Measurements from ENCODE around the gene MLKL.

Gene MLKL

GRCh38 chr16:74699666-74700065, 996 bp downstream of the MLKL start:
- Histone ChIP-seq H3K36me3 (ENCODE audit: insufficient read depth, insufficient read length, low read length) (peaks cover 4% of the 10 kb centered on the region), H3K27me3 (ENCODE audit: insufficient read depth, insufficient read length) (peaks cover 13% of the 10 kb centered on the region), H3K4me3 (ENCODE audit: insufficient read length, low read depth) (no peak overlapping the region), H3K4me1 (ENCODE audit: insufficient read depth, insufficient read length) (no peaks in the 10 kb centered on the region), H3K9me3 (ENCODE audit: insufficient read depth, low read length) (no peaks in the 10 kb centered on the region), H3K9ac (ENCODE audit: insufficient read length, low read depth) (no peak overlapping the region)
- TF ChIP-seq ZNF274 (IDR thresholded peaks at IDR 0.05; ENCODE audit: low read depth, low read length): no peak
- no peak for TF ChIP-seq YY1 (IDR thresholded peaks at IDR 0.05; ENCODE audit: insufficient read depth, insufficient read length)
- TF ChIP-seq SUZ12 (IDR thresholded peaks at IDR 0.05; ENCODE audit: extremely low read depth, insufficient read depth, insufficient read length): no peak
- DNase-seq (ENCODE audit: low read depth, low spot score): no peak

- Histone ChIP-seq H3K27me3 (ENCODE audit: insufficient read depth, insufficient read length) (peaks cover 13% of the 10 kb centered on the region), H3K4me1 (ENCODE audit: insufficient read depth, insufficient read length) (no peaks in the 10 kb centered on the region), H3K9ac (ENCODE audit: insufficient read length, low read depth) (no peak overlapping the region), H3K36me3 (ENCODE audit: insufficient read depth, insufficient read length, low read length) (peaks cover 4% of the 10 kb centered on the region), H3K9me3 (ENCODE audit: insufficient read depth, low read length) (no peaks in the 10 kb centered on the region), H3K4me3 (ENCODE audit: insufficient read length, low read depth) (no peak overlapping the region)
- no peak for TF ChIP-seq ZNF274 (IDR thresholded peaks at IDR 0.05; ENCODE audit: low read depth, low read length)
- no peak for DNase-seq (ENCODE audit: low read depth, low spot score)
Observed at GRCh38 chr16:74698222-74698621, 2.4 kb downstream of the MLKL start.

GRCh38 chr16:74695450-74696422, 4.9 kb downstream of the MLKL start:
- Histone ChIP-seq H3K4me1 (ENCODE audit: insufficient read depth, insufficient read length) (no peaks in the 10 kb centered on the region), H3K36me3 (ENCODE audit: insufficient read depth, insufficient read length, low read length) (peaks cover 10% of the 10 kb centered on the region), H3K27me3 (ENCODE audit: insufficient read depth, insufficient read length) (peaks cover 12% of the 10 kb centered on the region), H3K9ac (ENCODE audit: insufficient read length, low read depth) (peak overlapping the region; percentile 14), H3K9me3 (ENCODE audit: insufficient read depth, low read length) (no peaks in the 10 kb centered on the region), H3K4me3 (ENCODE audit: insufficient read length, low read depth) (peak overlapping the region; percentile 33)
- peak; percentile 59 for DNase-seq (ENCODE audit: low read depth, low spot score)
- no peak for TF ChIP-seq YY1 (IDR thresholded peaks at IDR 0.05; ENCODE audit: insufficient read depth, insufficient read length)
- no peak for TF ChIP-seq ZNF274 (IDR thresholded peaks at IDR 0.05; ENCODE audit: low read depth, low read length)
- no peak for TF ChIP-seq SUZ12 (IDR thresholded peaks at IDR 0.05; ENCODE audit: extremely low read depth, insufficient read depth, insufficient read length)

- TF ChIP-seq SUZ12 (IDR thresholded peaks at IDR 0.05; ENCODE audit: extremely low read depth, insufficient read depth, insufficient read length): no peak
- TF ChIP-seq YY1 (IDR thresholded peaks at IDR 0.05; ENCODE audit: insufficient read depth, insufficient read length): no peak
- no peak for TF ChIP-seq ZNF274 (IDR thresholded peaks at IDR 0.05; ENCODE audit: low read depth, low read length)
- peaks cover 15% of the 10 kb centered on the region for H3K36me3 ChIP-seq (ENCODE audit: insufficient read depth, insufficient read length, low read length)
- no peak overlapping the region for H3K9ac ChIP-seq (ENCODE audit: insufficient read length, low read depth)
- H3K27me3 ChIP-seq (ENCODE audit: insufficient read depth, insufficient read length): no peaks in the 10 kb centered on the region
- DNase-seq (ENCODE audit: low read depth, low spot score): no peak
- H3K4me3 ChIP-seq (ENCODE audit: insufficient read length, low read depth): no peak overlapping the region
- H3K4me1 ChIP-seq (ENCODE audit: insufficient read depth, insufficient read length): no peaks in the 10 kb centered on the region
- no peaks in the 10 kb centered on the region for H3K9me3 ChIP-seq (ENCODE audit: insufficient read depth, low read length)
Observed at GRCh38 chr16:74691093-74691855, 9.4 kb downstream of the MLKL start.

- H3K4me3 ChIP-seq (ENCODE audit: insufficient read length, low read depth): no peak overlapping the region
- TF ChIP-seq ZNF274 (IDR thresholded peaks at IDR 0.05; ENCODE audit: low read depth, low read length) (no peak), YY1 (IDR thresholded peaks at IDR 0.05; ENCODE audit: insufficient read depth, insufficient read length) (no peak), SUZ12 (IDR thresholded peaks at IDR 0.05; ENCODE audit: extremely low read depth, insufficient read depth, insufficient read length) (no peak)
- H3K9me3 ChIP-seq (ENCODE audit: insufficient read depth, low read length): no peaks in the 10 kb centered on the region
- no peaks in the 10 kb centered on the region for H3K36me3 ChIP-seq (ENCODE audit: insufficient read depth, insufficient read length, low read length)
- no peaks in the 10 kb centered on the region for H3K27me3 ChIP-seq (ENCODE audit: insufficient read depth, insufficient read length)
- DNase-seq (ENCODE audit: low read depth, low spot score): no peak
- H3K4me1 ChIP-seq (ENCODE audit: insufficient read depth, insufficient read length): peaks cover 2% of the 10 kb centered on the region
- H3K9ac ChIP-seq (ENCODE audit: insufficient read length, low read depth): no peak overlapping the region
Observed at GRCh38 chr16:74682556-74682955, 18.1 kb downstream of the MLKL start.

GRCh38 chr16:74680681-74681080, 20.0 kb downstream of the MLKL start:
- TF ChIP-seq YY1 (IDR thresholded peaks at IDR 0.05; ENCODE audit: insufficient read depth, insufficient read length): no peak
- no peak for TF ChIP-seq SUZ12 (IDR thresholded peaks at IDR 0.05; ENCODE audit: extremely low read depth, insufficient read depth, insufficient read length)
- TF ChIP-seq ZNF274 (IDR thresholded peaks at IDR 0.05; ENCODE audit: low read depth, low read length): no peak
- no peak for DNase-seq (ENCODE audit: low read depth, low spot score)
- H3K4me1 ChIP-seq (ENCODE audit: insufficient read depth, insufficient read length): peaks cover 2% of the 10 kb centered on the region
- no peaks in the 10 kb centered on the region for H3K36me3 ChIP-seq (ENCODE audit: insufficient read depth, insufficient read length, low read length)
- no peaks in the 10 kb centered on the region for H3K27me3 ChIP-seq (ENCODE audit: insufficient read depth, insufficient read length)
- no peaks in the 10 kb centered on the region for H3K9me3 ChIP-seq (ENCODE audit: insufficient read depth, low read length)
- no peak overlapping the region for H3K9ac ChIP-seq (ENCODE audit: insufficient read length, low read depth)
- no peak overlapping the region for H3K4me3 ChIP-seq (ENCODE audit: insufficient read length, low read depth)

GRCh38 chr16:74679983-74680382, 20.7 kb downstream of the MLKL start:
- H3K9ac ChIP-seq (ENCODE audit: insufficient read length, low read depth): no peak overlapping the region

More at GRCh38 chr16:74679983-74680382, 20.7 kb downstream of the MLKL start:
- H3K4me1 ChIP-seq (ENCODE audit: insufficient read depth, insufficient read length): peaks cover 2% of the 10 kb centered on the region
- no peaks in the 10 kb centered on the region for H3K27me3 ChIP-seq (ENCODE audit: insufficient read depth, insufficient read length)
- TF ChIP-seq SUZ12 (IDR thresholded peaks at IDR 0.05; ENCODE audit: extremely low read depth, insufficient read depth, insufficient read length) (no peak), ZNF274 (IDR thresholded peaks at IDR 0.05; ENCODE audit: low read depth, low read length) (no peak), YY1 (IDR thresholded peaks at IDR 0.05; ENCODE audit: insufficient read depth, insufficient read length) (no peak)
- H3K4me3 ChIP-seq (ENCODE audit: insufficient read length, low read depth): no peak overlapping the region
- H3K9me3 ChIP-seq (ENCODE audit: insufficient read depth, low read length): no peaks in the 10 kb centered on the region
- no peak for DNase-seq (ENCODE audit: low read depth, low spot score)
- peaks cover 2% of the 10 kb centered on the region for H3K36me3 ChIP-seq (ENCODE audit: insufficient read depth, insufficient read length, low read length)
